ENCODE data around the gene IFI6. TPM values are rescaled to one million over a fixed set of nuclear protein-coding genes. Genes with fewer than 3 reads are reported as not detected.
"Not testable (repeated sequence)": the region's sequence is repeated elsewhere in the genome, so short reads cannot be mapped to it uniquely, and the experiment has no call there.

Gene IFI6
- total and polyA plus RNA-seq, 2 of the 8 experiments (the other 6 are each of a cell fraction or from before 2014, with no cell fraction given) = 6.1 to 13.2 TPM

- TF ChIP-seq MAX (IDR thresholded peaks at IDR 0.05) = no peak
- no peak for TF ChIP-seq KDM4A (IDR thresholded peaks at IDR 0.05; ENCODE audit: low read depth, low read length, severe bottlenecking)
Observed at GRCh38 chr1:27682351-27682944, 10.5 kb upstream of the IFI6 start (continued).

GRCh38 chr1:27681580-27681979 is 9.6 kb upstream of the IFI6 start:
- FAIRE-seq; H3K9ac ChIP-seq (replicated peaks in 1 of 4; ENCODE audit: extremely low read depth in 1 of 4, low read depth in 3 of 4, low read length in 3 of 4); H4K8ac ChIP-seq (ENCODE audit: extremely low read depth, insufficient read depth, low read length); H3K36me3 ChIP-seq (ENCODE audit: control insufficient read depth in 2 of 4, insufficient read depth in 4 of 4, low read length in 3 of 4); H3K27me3 ChIP-seq (replicated peaks in 1 of 4; ENCODE audit: control insufficient read depth in 3 of 4, extremely low read depth in 1 of 4, insufficient read depth in 3 of 4, low read length in 3 of 4); H3K14ac ChIP-seq (ENCODE audit: insufficient read length); H2BK5ac ChIP-seq (ENCODE audit: low read depth, low read length); H2BK120ac ChIP-seq (replicated peaks; ENCODE audit: low read depth, low read length); H3K56ac ChIP-seq (replicated peaks; ENCODE audit: insufficient read length, low read depth, low read length); H3K23me2 ChIP-seq (ENCODE audit: low read depth, low read length); H4K20me1 ChIP-seq (replicated peaks in 1 of 2; ENCODE audit: control insufficient read depth in 1 of 2, insufficient read depth in 2 of 2, low read length in 2 of 2); H3K27ac ChIP-seq (ENCODE audit: low read depth, low read length); H2BK20ac ChIP-seq (ENCODE audit: low read length); CTCF ChIA-PET (ENCODE audit: partially characterized antibody); H3K4me3 ChIP-seq (ENCODE audit: extremely low read depth in 1 of 4, insufficient read depth in 2 of 4, low read depth in 3 of 4, low read length in 4 of 4); H4K5ac ChIP-seq (ENCODE audit: insufficient read length, low read depth, low read length); H3K79me1 ChIP-seq (ENCODE audit: low read depth, low read length); H2BK15ac ChIP-seq (ENCODE audit: low read length); H3K18ac ChIP-seq (ENCODE audit: extremely low read depth, low read length); DNase-seq (ENCODE audit: low read depth in 1 of 2, low spot score in 2 of 2); H2AFZ ChIP-seq (ENCODE audit: low read length); H2AK5ac ChIP-seq (ENCODE audit: low read depth, low read length); H2BK12ac ChIP-seq (ENCODE audit: low read depth, low read length); H3K4me2 ChIP-seq (ENCODE audit: insufficient read depth in 1 of 2, low read depth in 2 of 2, low read length in 2 of 2); POLR2A ChIA-PET (ENCODE audit: partially characterized antibody); H3K4ac ChIP-seq (replicated peaks; ENCODE audit: insufficient read length, low read depth, low read length); H3K23ac ChIP-seq (ENCODE audit: insufficient read length); H3K79me2 ChIP-seq (ENCODE audit: control insufficient read depth in 1 of 2, insufficient read depth in 2 of 2, low read length in 2 of 2); H4K91ac ChIP-seq (replicated peaks; ENCODE audit: insufficient read length, low read length); H3K4me1 ChIP-seq (replicated peaks in 1 of 4; ENCODE audit: control insufficient read depth in 3 of 4, insufficient read depth in 4 of 4, low read length in 3 of 4): not testable (repeated sequence)
- H3K9me3 ChIP-seq (ENCODE audit: insufficient read depth in 2 of 2, low read depth in 1 of 2, low read length in 1 of 2) = peaks cover 19 to 21% of the 10 kb centered on the region in 2 experiments
- WGBS, 2 experiments (ENCODE audit: extremely low coverage in 1 of 2, insufficient coverage in 1 of 2, insufficient read length in 1 of 2, insufficient replicate concordance in 2 of 2, low coverage in 1 of 2, low lambda C conversion rate in 2 of 2, missing lambda C conversion rate in 1 of 2) = 92% methylated on average over 4 of the region's 4 CpGs; no CpG with 5 or more reads in 1 of the 2 experiments

Measured in H1 (cell line).